H1 (cell line): ENCODE results near the gene DEGS1. TPM values are rescaled to one million over a fixed set of nuclear protein-coding genes. Genes with fewer than 3 reads are reported as not detected.

Source experiments
- CTCF ChIA-PET: fragments of 300-600 bp; sonication (Branson Sonifier 250); formaldehyde crosslinking; loops from one replicate; lab custom pipeline; 2021; ENCODE audit not compliant: partially characterized antibody; lab: Charles Lee
- POLR2A ChIA-PET: fragments of 300-600 bp; sonication (Branson Sonifier 250); formaldehyde crosslinking; loops from one replicate; lab custom pipeline; 2021; ENCODE audit warnings: inconsistent platforms; ENCODE audit not compliant: partially characterized antibody; lab: Charles Lee
- DNase-seq, 2 experiments: peaks; one replicate each; pipeline versions ENCODE4 v3.0.0 to v3.0.0-alpha.2; 2010 to 2022; ENCODE audit warnings: low spot score in 2 of 2, low read depth in 1 of 2, mixed read lengths in 1 of 2
- FAIRE-seq: peaks from 2 replicates; lab custom pipeline; 2011; peaks lifted over from hg19 to GRCh38; lab: Jason Lieb, UNC
- H2AFZ ChIP-seq: 2 replicates; pipeline ENCODE4 v1.8.1; 2012; ENCODE audit warnings: low read length, inconsistent platforms
- H2AK5ac ChIP-seq: 2 replicates; pipeline ENCODE4 v1.6.1; 2013; ENCODE audit warnings: low read depth, low read length
- H2BK120ac ChIP-seq: replicated peaks from 2 replicates; pipeline ENCODE3; 2013; ENCODE audit warnings: low read depth, low read length, inconsistent platforms
- H2BK12ac ChIP-seq: 2 replicates; pipeline ENCODE4 v1.6.1; 2013; ENCODE audit warnings: low read depth, low read length
- H2BK15ac ChIP-seq: 2 replicates; pipeline ENCODE4 v1.6.1; 2013; ENCODE audit warnings: low read length
- H2BK20ac ChIP-seq: 2 replicates; pipeline ENCODE4 v1.6.1; 2013; ENCODE audit warnings: low read length
- H2BK5ac ChIP-seq: 2 replicates; pipeline ENCODE4 v1.6.1; 2013; ENCODE audit warnings: low read depth, low read length
- H3K14ac ChIP-seq: 2 replicates; pipeline ENCODE4 v1.6.1; 2013; ENCODE audit warnings: inconsistent platforms; ENCODE audit not compliant: insufficient read length
- H3K18ac ChIP-seq: 2 replicates; pipeline ENCODE4 v1.6.1; 2013; ENCODE audit warnings: low read length; ENCODE audit errors: extremely low read depth
- H3K23ac ChIP-seq: 2 replicates; pipeline ENCODE4 v1.6.1; 2013; ENCODE audit warnings: inconsistent platforms; ENCODE audit not compliant: insufficient read length
- H3K23me2 ChIP-seq: 2 replicates; pipeline ENCODE4 v1.6.1; 2013; ENCODE audit warnings: low read depth, low read length
- H3K27ac ChIP-seq: 2 replicates; pipeline ENCODE4 v1.6.1; 2011; ENCODE audit warnings: low read depth, low read length, inconsistent platforms
- H3K27me3 ChIP-seq, 4 experiments: replicated peaks in 1 of 4; 1 replicate in 1 of 4; 2 replicates in 3 of 4; pipeline versions ENCODE4 v1.6.1 to v1.8.1; 2011 to 2013; ENCODE audit warnings: low read length in 3 of 4, mild to moderate bottlenecking in 3 of 4, inconsistent platforms in 2 of 4, mixed read lengths in 2 of 4, moderate library complexity in 1 of 4; ENCODE audit not compliant: control insufficient read depth in 3 of 4, insufficient read depth in 3 of 4; ENCODE audit errors: extremely low read depth in 1 of 4
- H3K36me3 ChIP-seq, 4 experiments: 2 replicates each; pipeline versions ENCODE4 v1.6.1 to v1.8.1; 2011 to 2013; ENCODE audit warnings: mild to moderate bottlenecking in 4 of 4, low read length in 3 of 4, moderate library complexity in 2 of 4, control low read depth in 1 of 4, inconsistent platforms in 1 of 4; ENCODE audit not compliant: insufficient read depth in 4 of 4, control insufficient read depth in 2 of 4
- H3K4ac ChIP-seq: replicated peaks from 2 replicates; pipeline ENCODE3; 2013; ENCODE audit warnings: low read length, low read depth, mixed read lengths, inconsistent platforms; ENCODE audit not compliant: insufficient read length
- H3K4me1 ChIP-seq, 4 experiments: replicated peaks in 1 of 4; 1 replicate in 1 of 4; 2 replicates in 3 of 4; pipeline versions ENCODE4 v1.6.1 to v1.8.1; 2011 to 2013; ENCODE audit warnings: low read length in 3 of 4, inconsistent platforms in 2 of 4, mixed read lengths in 1 of 4; ENCODE audit not compliant: insufficient read depth in 4 of 4, control insufficient read depth in 3 of 4
- H3K4me2 ChIP-seq, 2 experiments: 2 replicates each; pipeline versions ENCODE4 v1.6.1 to v1.8.1; 2011 to 2013; ENCODE audit warnings: low read depth in 2 of 2, low read length in 2 of 2, control low read depth in 1 of 2, inconsistent platforms in 1 of 2, mild to moderate bottlenecking in 1 of 2; ENCODE audit not compliant: insufficient read depth in 1 of 2
- H3K4me3 ChIP-seq, 4 experiments: fragments of 200-600, 300-600 bp in 1 of 4; sonication (generic), shearing (Covaris generic), sonication (Bioruptor Twin) in 1 of 4; 2 replicates each; pipeline versions ENCODE4 v1.5.1 to v1.8.1; 2011 to 2016; ENCODE audit warnings: low read length in 4 of 4, low read depth in 3 of 4, control low read depth in 2 of 4, inconsistent platforms in 2 of 4, mild to moderate bottlenecking in 2 of 4, mixed read lengths in 1 of 4, moderate library complexity in 1 of 4; ENCODE audit not compliant: insufficient read depth in 2 of 4; ENCODE audit errors: extremely low read depth in 1 of 4
- H3K56ac ChIP-seq: replicated peaks from 2 replicates; pipeline ENCODE3; 2013; ENCODE audit warnings: low read depth, mild to moderate bottlenecking, mixed read lengths, low read length, inconsistent platforms; ENCODE audit not compliant: insufficient read length
- H3K79me1 ChIP-seq: 2 replicates; pipeline ENCODE4 v1.6.1; 2013; ENCODE audit warnings: low read depth, low read length, control low read depth
- H3K79me2 ChIP-seq, 2 experiments: 2 replicates each; pipeline versions ENCODE4 v1.6.1 to v1.8.1; 2012 to 2013; ENCODE audit warnings: low read length in 2 of 2, mild to moderate bottlenecking in 2 of 2, inconsistent platforms in 1 of 2; ENCODE audit not compliant: insufficient read depth in 2 of 2, control insufficient read depth in 1 of 2
- H3K9ac ChIP-seq, 4 experiments: replicated peaks in 1 of 4; 1 replicate in 1 of 4; 2 replicates in 3 of 4; pipeline versions ENCODE4 v1.6.1 to v1.8.1; 2011 to 2013; ENCODE audit warnings: low read depth in 3 of 4, low read length in 3 of 4, control low read depth in 2 of 4, mild to moderate bottlenecking in 2 of 4, moderate library complexity in 2 of 4, inconsistent platforms in 1 of 4; ENCODE audit errors: extremely low read depth in 1 of 4
- H3K9me3 ChIP-seq, 2 experiments: 2 replicates each; pipeline versions ENCODE4 v1.6.1 to v1.8.1; 2012 to 2013; ENCODE audit warnings: mild to moderate bottlenecking in 2 of 2, moderate library complexity in 2 of 2, control low read depth in 1 of 2, inconsistent platforms in 1 of 2, low read depth in 1 of 2, low read length in 1 of 2, mixed read lengths in 1 of 2; ENCODE audit not compliant: insufficient read depth in 2 of 2
- H4K20me1 ChIP-seq, 2 experiments: replicated peaks in 1 of 2; 2 replicates each; pipeline versions ENCODE3 to v1.8.1; 2011 to 2013; ENCODE audit warnings: inconsistent platforms in 2 of 2, low read length in 2 of 2, mild to moderate bottlenecking in 1 of 2; ENCODE audit not compliant: insufficient read depth in 2 of 2, control insufficient read depth in 1 of 2
- H4K5ac ChIP-seq: 2 replicates; pipeline ENCODE4 v1.6.1; 2013; ENCODE audit warnings: low read length, low read depth, mixed read lengths, inconsistent platforms; ENCODE audit not compliant: insufficient read length
- H4K8ac ChIP-seq: 2 replicates; pipeline ENCODE4 v1.8.0; 2013; ENCODE audit warnings: mild to moderate bottlenecking, moderate library complexity, low read length, inconsistent platforms; ENCODE audit not compliant: insufficient read depth; ENCODE audit errors: extremely low read depth
- H4K91ac ChIP-seq: replicated peaks from 2 replicates; pipeline ENCODE3; 2013; ENCODE audit warnings: low read length, mixed read lengths, inconsistent platforms; ENCODE audit not compliant: insufficient read length
- EZH2 ChIP-seq: fragments of 200-600 bp; sonication (generic); IDR thresholded peaks from 2 replicates; pipeline ENCODE4 v1.7.1; 2012; ENCODE audit warnings: low read depth, mild to moderate bottlenecking, moderate library complexity, low read length, inconsistent platforms; ENCODE audit not compliant: severe bottlenecking
- MAFK ChIP-seq: IDR thresholded peaks from 2 replicates; pipeline ENCODE4 v1.6.1; 2012; ENCODE audit warnings: low read depth, mild to moderate bottlenecking, improper control_type of control experiment, low read length
- WGBS, 2 experiments: shearing (Covaris generic) in 1 of 2; methylation state at CpG; one replicate each; pipeline versions ENCODE4 v1.1.6 to v1.1.7; 2013 to 2015; ENCODE audit warnings: low lambda C conversion rate in 2 of 2, mixed read lengths in 2 of 2, inconsistent platforms in 1 of 2, low coverage in 1 of 2, missing lambda C conversion rate in 1 of 2; ENCODE audit not compliant: insufficient replicate concordance in 2 of 2, insufficient coverage in 1 of 2, insufficient read length in 1 of 2; ENCODE audit errors: extremely low coverage in 1 of 2, missing lambda C conversion rate in 1 of 2; 5-methylcytosine and 5-hydroxymethylcytosine counted together
- polyA plus RNA-seq, 7 experiments: library from polyadenylated mRNA; depleted of rRNA in 3 of 7; stranded (reverse) in 5 of 7; unstranded in 2 of 7; fragments of >200 nt in 5 of 7; fragments of 200-250 nt in 2 of 7; gene quantifications; 1 replicate in 5 of 7; 2 replicates in 1 of 7; 4 replicates in 1 of 7; pipeline versions ENCODE4 v1.2.1 to v1.2.3, GENCODE V29; 2011 to 2013; ENCODE audit warnings: missing spikeins in 2 of 7, mixed read lengths in 2 of 7
- total RNA-seq: library from RNA; stranded (reverse); fragmentation: NEBNext Ultra II Directional; extraction: Animal tissue kit (Norgen Biotek cat#: 25700); gene quantifications from 2 replicates; pipeline ENCODE4 v1.2.1, GENCODE V29; 2021

Gene DEGS1
- total and polyA plus RNA-seq, 2 of the 8 experiments (the other 6 are each of a cell fraction or from before 2014, with no cell fraction given): 46.1 to 114 TPM

GRCh38 chr1:224149709-224150108 lies 33.3 kb upstream of the DEGS1 start:
- no peak overlapping the region for H3K27ac ChIP-seq
- H3K36me3 ChIP-seq: peaks cover 0 to 21% (median 6%) of the 10 kb centered on the region in 4 experiments; a peak in 3 of 8 replicates
- H2BK12ac ChIP-seq: no peak overlapping the region
- H3K4me1 ChIP-seq: no peaks in the 10 kb centered on the region
- no peak overlapping the region for H3K23ac ChIP-seq
- no peak overlapping the region for H3K4me3 ChIP-seq
- no peak overlapping the region for H3K56ac ChIP-seq
- H2BK20ac ChIP-seq: no peak overlapping the region
- no peak for TF ChIP-seq MAFK
- no peak for TF ChIP-seq EZH2
- FAIRE-seq (no peak), DNase-seq (no peak)
- CTCF ChIA-PET: no interaction called here
- WGBS, 2 experiments: 86% methylated on average over 1 of the region's 1 CpG; no CpG with 5 or more reads in 1 of the 2 experiments
- no peak overlapping the region for H4K91ac ChIP-seq
- H2BK5ac ChIP-seq: no peak overlapping the region
- no peak overlapping the region for H2AFZ ChIP-seq
- no peaks in the 10 kb centered on the region for H3K23me2 ChIP-seq
- no peak overlapping the region for H3K18ac ChIP-seq
- no peak overlapping the region for H3K4ac ChIP-seq
- H4K5ac ChIP-seq: no peak overlapping the region
- no peak overlapping the region for H3K14ac ChIP-seq
- no peak overlapping the region for H4K8ac ChIP-seq
- H2BK120ac ChIP-seq: no peak overlapping the region
- H3K79me2 ChIP-seq: no peaks in the 10 kb centered on the region
- POLR2A ChIA-PET: no interaction called here
- no peaks in the 10 kb centered on the region for H3K27me3 ChIP-seq
- no peaks in the 10 kb centered on the region for H3K79me1 ChIP-seq
- H4K20me1 ChIP-seq: no peaks in the 10 kb centered on the region
- no peak overlapping the region for H2AK5ac ChIP-seq
- H3K9ac ChIP-seq: no peak overlapping the region
- no peaks in the 10 kb centered on the region for H3K9me3 ChIP-seq
- H3K4me2 ChIP-seq: no peak overlapping the region
- no peak overlapping the region for H2BK15ac ChIP-seq
